Lower lobe of right lung (tissue), 2 donors: Measurements from ENCODE around the gene GBP4. TPM values are rescaled to one million over a fixed set of nuclear protein-coding genes. Genes with fewer than 3 reads are reported as not detected.

Source experiments
- ATAC-seq, 2 donors: fragments of 200-7000 bp; cut with Tn5 transposase; one replicate each; pipeline ENCODE4 v1.9.1; 2020 to 2022; ENCODE audit warnings: mild to moderate bottlenecking in 2 of 2, moderate library complexity in 2 of 2
- DNase-seq: peaks from one replicate; pipeline ENCODE4 v3.0.0-alpha.2; 2020
- H3K27ac ChIP-seq: fragments of 200-600 bp; one replicate; pipeline ENCODE4 v1.8.0; 2022
- H3K27me3 ChIP-seq: fragments of 200-600 bp; one replicate; pipeline ENCODE4 v1.8.0; 2022; ENCODE audit warnings: low read depth
- H3K36me3 ChIP-seq: fragments of 200-600 bp; one replicate; pipeline ENCODE4 v1.8.0; 2022; ENCODE audit warnings: mild to moderate bottlenecking
- H3K4me1 ChIP-seq: fragments of 200-600 bp; one replicate; pipeline ENCODE4 v1.8.0; 2022
- H3K4me3 ChIP-seq: fragments of 200-600 bp; one replicate; pipeline ENCODE4 v1.8.0; 2022; ENCODE audit warnings: mild to moderate bottlenecking
- H3K9me3 ChIP-seq: fragments of 200-600 bp; one replicate; pipeline ENCODE4 v1.8.0; 2022
- intact Hi-C: fragments of 100-400 bp; cut with DNase I; formaldehyde crosslinking; loops from one replicate; pipeline ENCODE4 v1.11.0; 2022
- total RNA-seq: library from RNA; stranded (reverse); fragmentation: NEBNext Ultra II Directional; extraction: Animal tissue kit (Norgen Biotek cat#: 25700); gene quantifications from one replicate; pipeline ENCODE4 v1.2.1, GENCODE V29; 2021
- TF ChIP-seq, protein P1 (sequence below): fragments of 200-600 bp; IDR thresholded peaks from one replicate; pipeline ENCODE4 v1.8.0; 2022; ENCODE audit warnings: antibody characterized with exemption, mild to moderate bottlenecking
- donor health status: DM: no; HTN: yes; CAD: no; lungs with severe emphysema.

GBP4 gene
- total RNA-seq, 1 donor from 2014 or later: 41.0 TPM

GRCh38 chr1:89170170-89171066, 28.3 kb downstream of the GBP4 start:
- H3K27ac ChIP-seq: no peak overlapping the region
- H3K36me3 ChIP-seq: no peaks in the 10 kb centered on the region
- DNase-seq (no peak), ATAC-seq (no peak)
- H3K4me3 ChIP-seq: no peak overlapping the region
- no peaks in the 10 kb centered on the region for H3K27me3 ChIP-seq
- H3K4me1 ChIP-seq: no peaks in the 10 kb centered on the region
- TF ChIP-seq, protein P1, sequence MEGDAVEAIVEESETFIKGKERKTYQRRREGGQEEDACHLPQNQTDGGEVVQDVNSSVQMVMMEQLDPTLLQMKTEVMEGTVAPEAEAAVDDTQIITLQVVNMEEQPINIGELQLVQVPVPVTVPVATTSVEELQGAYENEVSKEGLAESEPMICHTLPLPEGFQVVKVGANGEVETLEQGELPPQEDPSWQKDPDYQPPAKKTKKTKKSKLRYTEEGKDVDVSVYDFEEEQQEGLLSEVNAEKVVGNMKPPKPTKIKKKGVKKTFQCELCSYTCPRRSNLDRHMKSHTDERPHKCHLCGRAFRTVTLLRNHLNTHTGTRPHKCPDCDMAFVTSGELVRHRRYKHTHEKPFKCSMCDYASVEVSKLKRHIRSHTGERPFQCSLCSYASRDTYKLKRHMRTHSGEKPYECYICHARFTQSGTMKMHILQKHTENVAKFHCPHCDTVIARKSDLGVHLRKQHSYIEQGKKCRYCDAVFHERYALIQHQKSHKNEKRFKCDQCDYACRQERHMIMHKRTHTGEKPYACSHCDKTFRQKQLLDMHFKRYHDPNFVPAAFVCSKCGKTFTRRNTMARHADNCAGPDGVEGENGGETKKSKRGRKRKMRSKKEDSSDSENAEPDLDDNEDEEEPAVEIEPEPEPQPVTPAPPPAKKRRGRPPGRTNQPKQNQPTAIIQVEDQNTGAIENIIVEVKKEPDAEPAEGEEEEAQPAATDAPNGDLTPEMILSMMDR: no peak
- intact Hi-C loops: no loop called here
- no peaks in the 10 kb centered on the region for H3K9me3 ChIP-seq

- ATAC-seq (no peak), DNase-seq (no peak)
- no peaks in the 10 kb centered on the region for H3K36me3 ChIP-seq
- no peaks in the 10 kb centered on the region for H3K4me1 ChIP-seq
- no peak overlapping the region for H3K4me3 ChIP-seq
- H3K9me3 ChIP-seq: no peaks in the 10 kb centered on the region
- intact Hi-C loops: no loop called here
- no peak overlapping the region for H3K27ac ChIP-seq
- H3K27me3 ChIP-seq: no peaks in the 10 kb centered on the region
- TF ChIP-seq, protein P1: no peak
Observed at GRCh38 chr1:89169166-89169565, 29.6 kb downstream of the GBP4 start.

- TF ChIP-seq, protein P1: no peak
- DNase-seq: no peak
Observed at GRCh38 chr1:89167590-89168230, 31.0 kb downstream of the GBP4 start.

GRCh38 chr1:89166705-89167104, 32.0 kb downstream of the GBP4 start:
- H3K27ac ChIP-seq: no peak overlapping the region
- H3K27me3 ChIP-seq: no peaks in the 10 kb centered on the region
- ATAC-seq: no peak
- intact Hi-C loops: no loop called here
- DNase-seq: no peak
- no peaks in the 10 kb centered on the region for H3K36me3 ChIP-seq
- no peaks in the 10 kb centered on the region for H3K4me1 ChIP-seq
- TF ChIP-seq, protein P1: no peak
- H3K9me3 ChIP-seq: no peaks in the 10 kb centered on the region
- no peak overlapping the region for H3K4me3 ChIP-seq

More at GRCh38 chr1:89167590-89168230, 31.0 kb downstream of the GBP4 start:
- Histone ChIP-seq H3K9me3 (no peaks in the 10 kb centered on the region), H3K4me3 (no peak overlapping the region), H3K27ac (no peak overlapping the region), H3K36me3 (no peaks in the 10 kb centered on the region), H3K4me1 (no peaks in the 10 kb centered on the region), H3K27me3 (no peaks in the 10 kb centered on the region)
- no peak for ATAC-seq
- intact Hi-C loops: no loop called here

GRCh38 chr1:89165811-89166210, 32.9 kb downstream of the GBP4 start:
- no peaks in the 10 kb centered on the region for H3K36me3 ChIP-seq

More at GRCh38 chr1:89165811-89166210, 32.9 kb downstream of the GBP4 start:
- intact Hi-C loops: no loop called here
- no peak overlapping the region for H3K27ac ChIP-seq
- no peaks in the 10 kb centered on the region for H3K27me3 ChIP-seq
- TF ChIP-seq, protein P1: no peak
- H3K4me3 ChIP-seq: no peak overlapping the region
- no peaks in the 10 kb centered on the region for H3K4me1 ChIP-seq
- DNase-seq (no peak), ATAC-seq (no peak)
- H3K9me3 ChIP-seq: no peaks in the 10 kb centered on the region
